WERI-Rb-1 (cell line): ENCODE data around the gene CDT1.
A peak's percentile ranks its signal among the peaks of the same experiment; 100 is the strongest.

ENCODE experiments used
- DNase-seq: peaks from one replicate; pipeline ENCODE4 v3.0.0-alpha.2; 2020
- H3K27ac ChIP-seq: fragments of 250-450 bp; sonication (Bioruptor Pico); 2 replicates; pipeline ENCODE4 v1.5.1; 2020; ENCODE audit warnings: mild to moderate bottlenecking, moderate library complexity
- H3K27me3 ChIP-seq: fragments of 250-450 bp; sonication (Bioruptor Pico); 2 replicates; pipeline ENCODE4 v1.5.1; 2021; ENCODE audit warnings: mild to moderate bottlenecking, low read depth, moderate library complexity; ENCODE audit not compliant: insufficient read depth, severe bottlenecking
- H3K36me3 ChIP-seq: fragments of 250-450 bp; sonication (Bioruptor Pico); 2 replicates; pipeline ENCODE4 v1.5.1; 2020; ENCODE audit warnings: mild to moderate bottlenecking, moderate library complexity
- H3K4me3 ChIP-seq: 2 replicates; pipeline ENCODE4 v1.5.1; 2011; ENCODE audit warnings: low read depth, mild to moderate bottlenecking, control low read depth, low read length
- H3K9me3 ChIP-seq: fragments of 250-450 bp; sonication (Bioruptor Pico); 2 replicates; pipeline ENCODE4 v1.5.1; 2021; ENCODE audit warnings: mild to moderate bottlenecking, moderate library complexity; ENCODE audit not compliant: severe bottlenecking
- CTCF ChIP-seq: IDR thresholded peaks from 2 replicates; pipeline ENCODE4 v1.5.1; 2011; ENCODE audit warnings: low read depth, mild to moderate bottlenecking, control low read depth, inconsistent platforms, low read length

Gene CDT1

DNA sequence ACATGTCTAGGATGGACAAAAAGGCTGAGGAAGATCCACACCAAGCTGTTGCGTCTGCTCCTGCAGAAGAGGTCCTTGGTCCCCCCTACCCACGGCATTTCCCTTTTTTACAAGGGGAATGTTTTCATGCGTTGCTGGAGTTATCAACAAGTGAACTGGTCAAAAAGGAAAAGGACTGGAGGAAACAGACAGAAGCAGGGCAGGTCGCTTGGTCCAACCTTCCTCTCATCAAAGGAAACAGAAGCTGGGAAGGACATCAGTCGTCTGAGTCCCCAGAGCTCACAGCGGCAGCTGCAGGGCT, 44.7 kb upstream of the CDT1 start:
- Histone ChIP-seq H3K9me3 (no peaks in the 10 kb centered on the region), H3K27me3 (no peaks in the 10 kb centered on the region), H3K36me3 (no peaks in the 10 kb centered on the region), H3K4me3 (no peak overlapping the region), H3K27ac (no peak overlapping the region)
- DNase-seq = no peak
- TF ChIP-seq CTCF = no peak

- H3K9me3 ChIP-seq = no peaks in the 10 kb centered on the region
- H3K27me3 ChIP-seq = no peaks in the 10 kb centered on the region
- DNase-seq = peak; percentile 73
- peak; percentile 41; the same call in 1 of the 2 replicates for TF ChIP-seq CTCF
- H3K27ac ChIP-seq = 0 out of 2 replicates have a peak overlapping the region, but pooled peaks have one; percentile 18
- no peak overlapping the region for H3K4me3 ChIP-seq
- H3K36me3 ChIP-seq = no peaks in the 10 kb centered on the region
Measured at GRCh38 chr16:88759245-88759975, 44.2 kb upstream of the CDT1 start.

- Histone ChIP-seq H3K4me3 (no peak overlapping the region), H3K9me3 (no peaks in the 10 kb centered on the region), H3K27ac (no peak overlapping the region), H3K27me3 (no peaks in the 10 kb centered on the region), H3K36me3 (no peaks in the 10 kb centered on the region)
- no peak for TF ChIP-seq CTCF
- DNase-seq = no peak
Measured at GRCh38 chr16:88759976-88760350, 43.6 kb upstream of the CDT1 start.

GRCh38 chr16:88760424-88761142, 43.0 kb upstream of the CDT1 start:
- H3K27ac ChIP-seq = no peak overlapping the region; the same call in 1 of the 2 replicates
- H3K36me3 ChIP-seq = no peaks in the 10 kb centered on the region
- no peak for TF ChIP-seq CTCF

DNA sequence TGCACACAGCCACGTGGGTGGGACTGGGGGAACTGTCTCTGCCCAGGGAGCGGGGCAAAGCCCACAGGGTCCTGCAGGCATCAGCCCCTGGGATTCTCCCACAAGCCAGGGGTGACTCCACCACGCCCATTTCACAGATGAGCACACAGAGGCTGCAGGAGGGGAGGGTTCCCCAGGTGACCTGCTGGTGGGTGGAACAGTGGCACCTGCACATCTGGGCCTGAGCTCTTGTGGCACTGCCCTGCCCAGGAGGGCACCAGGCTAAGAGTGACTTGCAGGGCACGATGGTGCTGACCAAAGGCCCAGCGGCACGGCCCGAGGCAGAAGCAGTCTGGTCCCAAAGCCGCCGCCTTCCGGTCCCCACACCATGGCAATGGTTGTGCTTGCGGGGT, 42.5 kb upstream of the CDT1 start:
- DNase-seq = no peak
- no peak for TF ChIP-seq CTCF
- no peaks in the 10 kb centered on the region for H3K9me3 ChIP-seq
- H3K27ac ChIP-seq = no peak overlapping the region
- H3K27me3 ChIP-seq = no peaks in the 10 kb centered on the region
- H3K4me3 ChIP-seq = no peak overlapping the region
- no peaks in the 10 kb centered on the region for H3K36me3 ChIP-seq

More at GRCh38 chr16:88760424-88761142, 43.0 kb upstream of the CDT1 start:
- no peaks in the 10 kb centered on the region for H3K27me3 ChIP-seq
- no peaks in the 10 kb centered on the region for H3K9me3 ChIP-seq
- no peak overlapping the region for H3K4me3 ChIP-seq
- no peak for DNase-seq
